GM12801 (cell line): Measurements from ENCODE around the gene NCR3LG1.

Experiments
- TF ChIP-seq, protein P1 (sequence below): IDR thresholded peaks from one replicate; pipeline ENCODE4 v1.5.1; 2011; ENCODE audit warnings: control low read depth; ENCODE audit not compliant: insufficient read length; ENCODE audit errors: extremely low read depth

The NCR3LG1 gene

DNA sequence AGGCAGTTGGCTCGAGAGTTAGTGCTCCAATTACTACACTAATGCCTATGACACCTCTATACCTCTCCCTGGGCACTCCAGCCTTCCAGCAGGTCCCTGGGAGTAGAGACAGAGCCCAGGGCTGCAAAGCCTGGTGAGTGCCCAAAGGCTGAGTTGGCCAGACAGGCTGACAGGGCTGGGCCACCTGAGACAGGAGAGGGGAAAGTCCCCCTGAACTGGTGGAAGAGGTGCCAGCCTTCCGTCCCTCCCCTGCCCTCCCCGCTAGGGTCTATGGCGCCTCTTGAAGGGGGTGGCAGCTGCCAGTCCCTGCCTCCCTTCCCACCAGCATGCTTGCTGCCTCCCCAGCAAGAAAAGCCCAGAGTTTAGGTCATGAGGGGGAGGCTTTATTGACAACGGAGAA, 33.9 kb downstream of the NCR3LG1 start:
- TF ChIP-seq, protein P1, sequence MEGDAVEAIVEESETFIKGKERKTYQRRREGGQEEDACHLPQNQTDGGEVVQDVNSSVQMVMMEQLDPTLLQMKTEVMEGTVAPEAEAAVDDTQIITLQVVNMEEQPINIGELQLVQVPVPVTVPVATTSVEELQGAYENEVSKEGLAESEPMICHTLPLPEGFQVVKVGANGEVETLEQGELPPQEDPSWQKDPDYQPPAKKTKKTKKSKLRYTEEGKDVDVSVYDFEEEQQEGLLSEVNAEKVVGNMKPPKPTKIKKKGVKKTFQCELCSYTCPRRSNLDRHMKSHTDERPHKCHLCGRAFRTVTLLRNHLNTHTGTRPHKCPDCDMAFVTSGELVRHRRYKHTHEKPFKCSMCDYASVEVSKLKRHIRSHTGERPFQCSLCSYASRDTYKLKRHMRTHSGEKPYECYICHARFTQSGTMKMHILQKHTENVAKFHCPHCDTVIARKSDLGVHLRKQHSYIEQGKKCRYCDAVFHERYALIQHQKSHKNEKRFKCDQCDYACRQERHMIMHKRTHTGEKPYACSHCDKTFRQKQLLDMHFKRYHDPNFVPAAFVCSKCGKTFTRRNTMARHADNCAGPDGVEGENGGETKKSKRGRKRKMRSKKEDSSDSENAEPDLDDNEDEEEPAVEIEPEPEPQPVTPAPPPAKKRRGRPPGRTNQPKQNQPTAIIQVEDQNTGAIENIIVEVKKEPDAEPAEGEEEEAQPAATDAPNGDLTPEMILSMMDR: no peak

- TF ChIP-seq, protein P1: no peak
Measured at GRCh38 chr11:17385926-17386325, 34.3 kb downstream of the NCR3LG1 start.

GRCh38 chr11:17386331-17387084, 34.9 kb downstream of the NCR3LG1 start:
- TF ChIP-seq, protein P1: no peak

GRCh38 chr11:17387254-17387653, 35.7 kb downstream of the NCR3LG1 start:
- TF ChIP-seq, protein P1: no peak

DNA sequence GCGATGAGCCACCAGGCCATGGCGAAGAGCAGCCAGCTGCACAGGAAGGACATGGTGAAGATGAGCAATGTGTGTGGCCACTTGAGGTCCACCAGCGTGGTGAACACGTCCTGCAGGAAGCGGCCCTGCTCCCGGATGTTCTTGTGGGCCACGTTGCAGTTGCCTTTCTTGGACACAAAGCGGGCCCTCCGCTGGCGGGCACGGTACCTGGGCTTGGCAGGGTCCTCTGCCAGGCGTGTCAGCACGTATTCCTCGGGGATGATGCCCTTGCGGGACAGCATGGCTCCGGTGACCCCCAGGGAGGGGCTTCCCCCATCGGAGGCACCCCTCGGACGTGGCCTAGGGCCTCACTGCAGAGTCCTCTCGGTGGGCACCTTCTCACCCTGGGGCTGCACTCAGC, 36.2 kb downstream of the NCR3LG1 start:
- TF ChIP-seq, protein P1: no peak

- TF ChIP-seq, protein P1: no peak
Measured at GRCh38 chr11:17388609-17389210, 37.1 kb downstream of the NCR3LG1 start, which contains the start of gene KCNJ11. Gene KCNJ11 (minus strand): TSS chr11:17388659. CDS start chr11:17388091, 568 bp downstream.

DNA sequence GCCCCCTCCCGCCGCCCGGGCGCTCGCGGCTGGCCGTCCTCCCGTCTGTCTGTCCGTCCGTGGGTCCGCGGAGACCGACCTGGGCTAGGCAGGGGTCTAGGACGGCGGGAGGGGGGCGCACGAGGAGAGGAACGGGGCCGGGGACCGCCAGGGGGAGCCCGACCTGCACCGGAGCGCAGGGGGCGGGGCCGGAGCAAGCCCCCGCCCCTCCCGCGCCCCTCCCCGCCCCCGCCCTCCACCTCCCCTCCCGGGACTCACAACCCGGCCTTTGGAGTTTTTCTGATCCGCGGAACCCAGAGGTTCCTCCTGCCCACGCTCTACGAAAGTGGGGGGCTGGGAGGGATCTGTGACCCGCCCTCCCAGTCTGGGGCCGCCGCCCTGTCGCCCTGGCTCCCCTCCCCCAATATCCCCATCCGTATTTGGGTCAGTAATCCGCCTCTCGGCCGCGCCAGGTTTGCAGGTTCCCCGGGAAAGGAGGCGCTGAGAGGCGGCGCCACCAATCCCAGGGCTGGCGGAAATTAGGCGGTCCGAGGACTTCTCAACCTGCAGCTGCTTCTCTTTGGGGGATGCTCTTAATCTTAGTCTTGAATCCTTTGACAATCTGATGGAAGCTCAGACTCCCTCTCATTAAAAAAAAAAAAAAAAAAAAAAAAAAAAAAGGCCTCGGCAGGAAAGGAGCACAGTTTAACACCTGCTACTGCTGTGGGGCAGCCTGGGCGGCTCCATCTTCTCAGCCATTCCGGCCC, 37.8 kb downstream of the NCR3LG1 start:
- TF ChIP-seq, protein P1: no peak
